H9 (cell line): Measurements from ENCODE around the gene DDX60. TPM values are rescaled to one million over a fixed set of nuclear protein-coding genes. Genes with fewer than 3 reads are reported as not detected.
"Not testable (repeated sequence)": the region's sequence is repeated elsewhere in the genome, so short reads cannot be mapped to it uniquely, and the experiment has no call there.

Source experiments
- DNase-seq: peaks from one replicate; pipeline ENCODE4 v3.0.0-alpha.2; 2017
- H2AFZ ChIP-seq: one replicate; pipeline ENCODE4 v1.6.1; 2013; ENCODE audit warnings: mild to moderate bottlenecking, low read length, control low read depth, moderate library complexity
- H2AK5ac ChIP-seq: 2 replicates; pipeline ENCODE4 v1.6.1; 2013; ENCODE audit warnings: low read length, control low read depth, mixed read lengths; ENCODE audit not compliant: insufficient read length
- H2BK120ac ChIP-seq: one replicate; pipeline ENCODE4 v1.6.1; 2013; ENCODE audit warnings: low read depth, mild to moderate bottlenecking, low read length, control low read depth, inconsistent platforms; ENCODE audit not compliant: poor library complexity, severe bottlenecking
- H2BK12ac ChIP-seq: 2 replicates; pipeline ENCODE4 v1.6.1; 2013; ENCODE audit warnings: low read length, control low read depth, mixed read lengths, low read depth; ENCODE audit not compliant: insufficient read length
- H2BK15ac ChIP-seq: 2 replicates; pipeline ENCODE4 v1.6.1; 2013; ENCODE audit warnings: low read depth, low read length, control low read depth
- H2BK20ac ChIP-seq: one replicate; pipeline ENCODE4 v1.6.1; 2013; ENCODE audit warnings: low read depth, mild to moderate bottlenecking, low read length, control low read depth, inconsistent platforms; ENCODE audit not compliant: poor library complexity, severe bottlenecking
- H2BK5ac ChIP-seq: 2 replicates; pipeline ENCODE4 v1.6.1; 2013; ENCODE audit warnings: low read length, control low read depth, mixed read lengths; ENCODE audit not compliant: insufficient read length
- H3K14ac ChIP-seq: 2 replicates; pipeline ENCODE4 v1.6.1; 2013; ENCODE audit warnings: low read length, control low read depth; ENCODE audit not compliant: insufficient read depth
- H3K18ac ChIP-seq: 2 replicates; pipeline ENCODE4 v1.6.1; 2013; ENCODE audit warnings: low read depth, mild to moderate bottlenecking, mixed read lengths, low read length, control low read depth; ENCODE audit not compliant: insufficient read length
- H3K23ac ChIP-seq: 2 replicates; pipeline ENCODE4 v1.6.1; 2013; ENCODE audit warnings: low read length, control low read depth, mixed read lengths, low read depth; ENCODE audit not compliant: insufficient read length
- H3K23me2 ChIP-seq: 2 replicates; pipeline ENCODE4 v1.6.1; 2013; ENCODE audit warnings: low read depth, mild to moderate bottlenecking, mixed read lengths, low read length, control low read depth; ENCODE audit not compliant: insufficient read length, poor library complexity, severe bottlenecking
- H3K27ac ChIP-seq: 2 replicates; pipeline ENCODE4 v1.5.1; 2013; ENCODE audit warnings: low read length, control low read depth, mixed read lengths, low read depth; ENCODE audit not compliant: insufficient read length
- H3K27me3 ChIP-seq: 2 replicates; pipeline ENCODE4 v1.6.1; 2013; ENCODE audit warnings: low read length, control low read depth, inconsistent platforms; ENCODE audit not compliant: insufficient read depth
- H3K4ac ChIP-seq: 2 replicates; pipeline ENCODE4 v1.6.1; 2013; ENCODE audit warnings: low read depth, mild to moderate bottlenecking, control low read depth, inconsistent platforms, low read length, moderate library complexity
- H3K4me1 ChIP-seq: 2 replicates; pipeline ENCODE4 v1.6.1; 2013; ENCODE audit warnings: low read length, control low read depth, inconsistent platforms; ENCODE audit not compliant: insufficient read depth
- H3K4me2 ChIP-seq: 2 replicates; pipeline ENCODE4 v1.6.1; 2013; ENCODE audit warnings: low read length, control low read depth, mixed read lengths; ENCODE audit not compliant: insufficient read length, insufficient read depth
- H3K56ac ChIP-seq: 2 replicates; pipeline ENCODE4 v1.6.1; 2013; ENCODE audit warnings: low read depth, mild to moderate bottlenecking, mixed read lengths, low read length, control low read depth; ENCODE audit not compliant: insufficient read length
- H3K79me1 ChIP-seq: 2 replicates; pipeline ENCODE4 v1.6.1; 2013; ENCODE audit warnings: low read depth, mild to moderate bottlenecking, moderate library complexity, low read length, control low read depth, inconsistent platforms; ENCODE audit not compliant: insufficient read depth, poor library complexity, severe bottlenecking
- H3K79me2 ChIP-seq: 2 replicates; pipeline ENCODE4 v1.6.1; 2013; ENCODE audit warnings: low read length, control low read depth, inconsistent platforms; ENCODE audit not compliant: insufficient read depth
- H3K9ac ChIP-seq: 2 replicates; pipeline ENCODE4 v1.6.1; 2013; ENCODE audit warnings: low read length, control low read depth, mixed read lengths; ENCODE audit not compliant: insufficient read length; ENCODE audit errors: extremely low read depth
- H3K9me3 ChIP-seq: one replicate; pipeline ENCODE4 v1.6.1; 2013; ENCODE audit warnings: low read depth, low read length, inconsistent platforms; ENCODE audit not compliant: control insufficient read depth
- H3T11ph ChIP-seq: one replicate; pipeline ENCODE4 v1.6.1; 2013; ENCODE audit warnings: mild to moderate bottlenecking, low read length, control low read depth, inconsistent platforms
- H4K20me1 ChIP-seq: one replicate; pipeline ENCODE4 v1.6.1; 2013; ENCODE audit not compliant: control insufficient read depth, insufficient read length, insufficient read depth
- H4K5ac ChIP-seq: 2 replicates; pipeline ENCODE4 v1.6.1; 2013; ENCODE audit warnings: low read depth, mild to moderate bottlenecking, mixed read lengths, low read length, control low read depth; ENCODE audit not compliant: insufficient read length
- H4K8ac ChIP-seq: replicated peaks from 2 replicates; pipeline ENCODE4 v1.6.1; 2013; ENCODE audit warnings: low read length, control low read depth, mixed read lengths, low read depth; ENCODE audit not compliant: insufficient read length
- H4K91ac ChIP-seq: 2 replicates; pipeline ENCODE4 v1.6.1; 2013; ENCODE audit warnings: low read depth, mild to moderate bottlenecking, moderate library complexity, mixed read lengths, low read length, control low read depth; ENCODE audit not compliant: insufficient read length
- H3K27ac Mint-ChIP-seq, 3 experiments: 2 replicates in 2 of 3; 3 replicates in 1 of 3; pipeline ENCODE4 v1.8.0; 2020 to 2021; ENCODE audit warnings: mixed read lengths in 3 of 3, mild to moderate bottlenecking in 1 of 3, moderate library complexity in 1 of 3
- H3K27me3 Mint-ChIP-seq: 2 replicates; pipeline ENCODE4 v1.8.0; 2021; ENCODE audit warnings: low read depth, mild to moderate bottlenecking, moderate library complexity, mixed read lengths
- H3K36me3 Mint-ChIP-seq, 3 experiments: 2 replicates in 2 of 3; 3 replicates in 1 of 3; pipeline ENCODE4 v1.8.0; 2020 to 2021; ENCODE audit warnings: low read depth in 3 of 3, mixed read lengths in 3 of 3; ENCODE audit not compliant: insufficient read depth in 1 of 3
- H3K4me1 Mint-ChIP-seq, 2 experiments: 2 replicates each; pipeline ENCODE4 v1.8.0; 2020; ENCODE audit warnings: mixed read lengths in 2 of 2
- H3K4me3 Mint-ChIP-seq, 2 experiments: 2 replicates in 1 of 2; 3 replicates in 1 of 2; pipeline ENCODE4 v1.8.0; 2020 to 2021; ENCODE audit warnings: mild to moderate bottlenecking in 2 of 2, mixed read lengths in 2 of 2, moderate library complexity in 1 of 2
- H3K9me3 Mint-ChIP-seq, 2 experiments: 2 replicates in 1 of 2; 3 replicates in 1 of 2; pipeline ENCODE4 v1.8.0; 2020; ENCODE audit warnings: mild to moderate bottlenecking in 2 of 2, mixed read lengths in 2 of 2, moderate library complexity in 1 of 2
- WGBS: extraction: QIAGEN DNeasy Blood & Tissue Kit; methylation state at CpG from one replicate; pipeline ENCODE4 v1.1.7; 2013; ENCODE audit warnings: missing lambda C conversion rate, low lambda C conversion rate, mixed read lengths; ENCODE audit not compliant: insufficient read length; ENCODE audit errors: extremely low coverage; 5-methylcytosine and 5-hydroxymethylcytosine counted together
- total RNA-seq: library from RNA; stranded (reverse); gene quantifications from 2 replicates; pipeline ENCODE4 v1.2.1, GENCODE V29; 2021
- TF ChIP-seq, protein P1 (sequence below): fragments of 200-600 bp; sonication (generic); conservative IDR thresholded peaks from 3 replicates; pipeline ENCODE4 v1.8.0; 2021; ENCODE audit warnings: antibody characterized with exemption, mild to moderate bottlenecking

The DDX60 gene
- total RNA-seq, 1 experiment from 2014 or later: 3.9 TPM

DNA sequence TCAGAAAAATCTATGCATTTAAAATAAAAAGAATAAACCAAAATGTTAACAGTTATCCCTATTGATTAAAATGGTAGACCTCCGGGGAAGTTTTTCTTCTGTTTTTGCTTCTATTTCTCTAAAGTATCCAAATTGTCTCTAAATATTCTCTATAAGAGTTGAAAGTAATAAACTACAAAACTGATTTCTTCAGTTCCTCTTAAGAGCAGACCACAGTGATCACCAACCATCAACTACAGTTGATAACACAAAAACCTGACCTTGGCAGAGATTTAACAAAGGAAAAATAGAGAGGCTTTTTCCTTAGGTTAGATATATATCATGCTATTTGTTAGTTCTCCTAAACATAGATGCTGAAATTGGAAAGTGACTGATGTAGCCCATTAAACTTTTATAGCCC is 27.3 kb downstream of the DDX60 start:
- no peak overlapping the region for H3K4ac ChIP-seq
- no peak overlapping the region for H4K91ac ChIP-seq
- H3K23ac ChIP-seq: no peak overlapping the region
- no peak overlapping the region for H3K4me3 Mint-ChIP-seq
- H3K27me3 Mint-ChIP-seq: no peaks in the 10 kb centered on the region
- no peaks in the 10 kb centered on the region for H3K9me3 ChIP-seq
- no peaks in the 10 kb centered on the region for H3K79me2 ChIP-seq
- peaks cover 3 to 5% of the 10 kb centered on the region in 2 experiments; a peak in 1 of 4 replicates for H3K4me1 Mint-ChIP-seq
- H4K20me1 ChIP-seq: no peaks in the 10 kb centered on the region
- H3K27ac Mint-ChIP-seq: no peak overlapping the region
- no peak overlapping the region for H4K8ac ChIP-seq
- H3K23me2 ChIP-seq: no peaks in the 10 kb centered on the region
- H3K4me1 ChIP-seq: no peaks in the 10 kb centered on the region; the same call in 1 of the 2 replicates
- H3K79me1 ChIP-seq: no peaks in the 10 kb centered on the region
- no peak overlapping the region for H2AK5ac ChIP-seq
- H2BK12ac ChIP-seq: no peak overlapping the region
- WGBS: no CpG with 5 or more reads among the region's 1 CpG
- H2AFZ ChIP-seq: no peak overlapping the region
- TF ChIP-seq, protein P1, sequence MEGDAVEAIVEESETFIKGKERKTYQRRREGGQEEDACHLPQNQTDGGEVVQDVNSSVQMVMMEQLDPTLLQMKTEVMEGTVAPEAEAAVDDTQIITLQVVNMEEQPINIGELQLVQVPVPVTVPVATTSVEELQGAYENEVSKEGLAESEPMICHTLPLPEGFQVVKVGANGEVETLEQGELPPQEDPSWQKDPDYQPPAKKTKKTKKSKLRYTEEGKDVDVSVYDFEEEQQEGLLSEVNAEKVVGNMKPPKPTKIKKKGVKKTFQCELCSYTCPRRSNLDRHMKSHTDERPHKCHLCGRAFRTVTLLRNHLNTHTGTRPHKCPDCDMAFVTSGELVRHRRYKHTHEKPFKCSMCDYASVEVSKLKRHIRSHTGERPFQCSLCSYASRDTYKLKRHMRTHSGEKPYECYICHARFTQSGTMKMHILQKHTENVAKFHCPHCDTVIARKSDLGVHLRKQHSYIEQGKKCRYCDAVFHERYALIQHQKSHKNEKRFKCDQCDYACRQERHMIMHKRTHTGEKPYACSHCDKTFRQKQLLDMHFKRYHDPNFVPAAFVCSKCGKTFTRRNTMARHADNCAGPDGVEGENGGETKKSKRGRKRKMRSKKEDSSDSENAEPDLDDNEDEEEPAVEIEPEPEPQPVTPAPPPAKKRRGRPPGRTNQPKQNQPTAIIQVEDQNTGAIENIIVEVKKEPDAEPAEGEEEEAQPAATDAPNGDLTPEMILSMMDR: no peak
- no peaks in the 10 kb centered on the region for H3K36me3 Mint-ChIP-seq
- H2BK20ac ChIP-seq: no peak overlapping the region
- no peak overlapping the region for H3K14ac ChIP-seq
- H2BK15ac ChIP-seq: no peak overlapping the region
- DNase-seq: no peak
- no peak overlapping the region for H2BK120ac ChIP-seq
- no peak overlapping the region for H3K56ac ChIP-seq
- no peak overlapping the region for H3K4me2 ChIP-seq
- no peak overlapping the region for H2BK5ac ChIP-seq
- no peaks in the 10 kb centered on the region for H3K27me3 ChIP-seq
- no peak overlapping the region for H4K5ac ChIP-seq
- H3K18ac ChIP-seq: no peak overlapping the region
- no peaks in the 10 kb centered on the region for H3K9me3 Mint-ChIP-seq
- no peak overlapping the region for H3K9ac ChIP-seq
- H3T11ph ChIP-seq: no peak overlapping the region
- H3K27ac ChIP-seq: no peak overlapping the region

DNA sequence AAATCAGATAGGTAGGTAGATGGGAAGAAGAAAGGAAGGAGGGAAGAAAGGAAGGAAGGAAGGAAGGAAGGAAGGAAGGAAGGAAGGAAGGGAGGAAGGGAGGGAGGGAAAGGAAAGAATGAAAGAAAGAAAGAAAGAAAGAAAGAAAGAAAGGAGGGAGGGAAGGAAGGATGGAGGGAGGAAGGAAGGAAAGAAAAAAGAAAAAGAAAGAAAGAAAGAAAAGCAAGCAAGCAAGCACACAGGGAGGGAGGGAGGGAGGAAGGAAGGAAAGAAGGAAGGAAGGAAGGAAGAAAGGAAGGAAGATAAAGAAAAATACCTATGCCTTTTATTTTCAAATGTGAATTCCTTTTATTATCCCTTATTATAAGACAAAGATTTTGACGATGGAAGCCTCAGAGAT is 32.7 kb downstream of the DDX60 start:
- H3K14ac ChIP-seq, H3K4ac ChIP-seq, H2BK12ac ChIP-seq, H3T11ph ChIP-seq, H2AK5ac ChIP-seq, H3K36me3 Mint-ChIP-seq, H2BK5ac ChIP-seq, H4K8ac ChIP-seq, H2BK20ac ChIP-seq, H3K18ac ChIP-seq, H2BK15ac ChIP-seq, H3K27me3 Mint-ChIP-seq, H3K27ac Mint-ChIP-seq, H4K91ac ChIP-seq, H3K27me3 ChIP-seq, H3K27ac ChIP-seq, DNase-seq, H3K79me2 ChIP-seq, H3K4me2 ChIP-seq, H2BK120ac ChIP-seq, H3K56ac ChIP-seq, H3K4me1 ChIP-seq, H3K4me1 Mint-ChIP-seq, H3K79me1 ChIP-seq, H3K9ac ChIP-seq, H3K23ac ChIP-seq, H3K4me3 Mint-ChIP-seq, H3K23me2 ChIP-seq, H3K9me3 Mint-ChIP-seq, H2AFZ ChIP-seq, H3K9me3 ChIP-seq, H4K5ac ChIP-seq, H4K20me1 ChIP-seq: not testable (repeated sequence)
- no CpG with 5 or more reads among the region's 1 CpG for WGBS
